GM23248 (cell line): ENCODE results near the gene RALGAPB. TPM values are rescaled to one million over a fixed set of nuclear protein-coding genes. Genes with fewer than 3 reads are reported as not detected.
A peak's percentile ranks its signal among the peaks of the same experiment; 100 is the strongest.

Experiments
- DNase-seq: peaks from one replicate; pipeline ENCODE4 v3.0.0-alpha.2; 2015
- H2AFZ ChIP-seq: fragments of 200-600 bp; sonication (generic); 2 replicates; pipeline ENCODE4 v1.6.1; 2016; ENCODE audit warnings: antibody characterized with exemption
- H3F3A ChIP-seq: fragments of 200-600 bp; sonication (generic); 2 replicates; pipeline ENCODE4 v1.6.1; 2016; ENCODE audit warnings: mild to moderate bottlenecking, antibody characterized with exemption, mixed run types; ENCODE audit not compliant: insufficient read depth
- H3K27ac ChIP-seq: fragments of 200-600 bp; sonication (generic); 2 replicates; pipeline ENCODE4 v1.5.1; 2016; ENCODE audit warnings: mild to moderate bottlenecking
- H3K27me3 ChIP-seq: fragments of 200-600 bp; sonication (generic); replicated peaks from 2 replicates; pipeline ENCODE4 v1.6.1; 2016; ENCODE audit warnings: mild to moderate bottlenecking; ENCODE audit not compliant: insufficient read depth
- H3K36me3 ChIP-seq: fragments of 200-600 bp; sonication (generic); 2 replicates; pipeline ENCODE4 v1.6.1; 2016; ENCODE audit warnings: low read depth, mild to moderate bottlenecking
- H3K4me1 ChIP-seq: fragments of 200-600 bp; sonication (generic); 2 replicates; pipeline ENCODE4 v1.6.1; 2016; ENCODE audit warnings: mild to moderate bottlenecking; ENCODE audit not compliant: insufficient read depth
- H3K4me2 ChIP-seq: fragments of 200-600 bp; sonication (generic); one replicate; pipeline ENCODE4 v1.6.1; 2016; ENCODE audit warnings: mild to moderate bottlenecking; ENCODE audit not compliant: unreplicated experiment
- H3K4me3 ChIP-seq: fragments of 200-600 bp; sonication (generic); 2 replicates; pipeline ENCODE4 v1.5.1; 2016; ENCODE audit warnings: mild to moderate bottlenecking
- H3K79me2 ChIP-seq: fragments of 200-600 bp; sonication (generic); 2 replicates; pipeline ENCODE4 v1.6.1; 2016; ENCODE audit warnings: mild to moderate bottlenecking; ENCODE audit not compliant: insufficient read depth
- H3K9ac ChIP-seq: fragments of 200-600 bp; sonication (generic); 2 replicates; pipeline ENCODE4 v1.6.1; 2016; ENCODE audit warnings: mild to moderate bottlenecking
- H3K9me2 ChIP-seq: fragments of 200-600 bp; sonication (generic); 2 replicates; pipeline ENCODE4 v1.6.1; 2016; ENCODE audit warnings: mixed run types, mild to moderate bottlenecking, moderate library complexity; ENCODE audit not compliant: insufficient read depth
- H3K9me3 ChIP-seq: fragments of 200-600 bp; sonication (generic); one replicate; pipeline ENCODE4 v1.6.1; 2017; ENCODE audit warnings: low read depth
- H4K20me1 ChIP-seq: fragments of 200-600 bp; sonication (generic); 2 replicates; pipeline ENCODE4 v1.6.0; 2016; ENCODE audit not compliant: insufficient read depth
- EZH2 ChIP-seq: fragments of 200-600 bp; sonication (generic); IDR thresholded peaks from 2 replicates; pipeline ENCODE4 v1.6.1; 2018; ENCODE audit warnings: antibody characterized with exemption, mild to moderate bottlenecking; ENCODE audit not compliant: insufficient read depth, poor library complexity, severe bottlenecking
- EZH2phosphoT487 ChIP-seq: fragments of 200-600 bp; sonication (generic); IDR thresholded peaks from 2 replicates; pipeline ENCODE4 v1.6.1; 2018; ENCODE audit warnings: antibody characterized with exemption, moderate library complexity, mild to moderate bottlenecking, low read depth; ENCODE audit not compliant: insufficient read depth
- WGBS, 2 experiments: methylation state at CpG; one replicate each; pipeline ENCODE4 v1.1.6; 2015 to 2017; ENCODE audit warnings: low lambda C conversion rate in 2 of 2, low coverage in 1 of 2; ENCODE audit errors: missing lambda C conversion rate in 2 of 2; 5-methylcytosine and 5-hydroxymethylcytosine counted together
- in situ Hi-C: fragments of 300-500 bp; cut with MboI; formaldehyde crosslinking; loops from 2 replicates; pipeline ENCODE4 v1.15.0; 2020
- polyA plus RNA-seq: library from polyadenylated mRNA; unstranded; fragments of >200 nt; fragmentation: Nextera tagmentation; extraction: Ambion mirVana; gene quantifications from 2 replicates; pipeline ENCODE4 v1.2.1, GENCODE V29; 2016
- total RNA-seq: library from RNA; depleted of rRNA; stranded (reverse); fragments of >200 nt; shearing (Covaris generic); gene quantifications from 2 replicates; pipeline ENCODE4 v1.2.3, GENCODE V29; 2014

The RALGAPB gene
- total and polyA plus RNA-seq, 2 experiments from 2014 or later, result 9.8 to 20.2 TPM

GRCh38 chr20:38603286-38603685 lies 130.6 kb downstream of the RALGAPB start:
- H3K79me2 ChIP-seq, result no peaks in the 10 kb centered on the region
- in situ Hi-C loops, result no loop called here
- no peaks in the 10 kb centered on the region for H4K20me1 ChIP-seq
- no peak overlapping the region for H3K9ac ChIP-seq
- no peak for TF ChIP-seq EZH2
- no peak for TF ChIP-seq EZH2phosphoT487
- no peak overlapping the region for H2AFZ ChIP-seq
- H3K4me3 ChIP-seq, result no peak overlapping the region
- DNase-seq, result no peak
- no peaks in the 10 kb centered on the region for H3K36me3 ChIP-seq
- WGBS, 2 experiments, result 42 to 50% methylated on average over 3 of the region's 3 CpGs
- H3K27ac ChIP-seq, result no peak overlapping the region
- no peak overlapping the region for H3K4me2 ChIP-seq
- no peaks in the 10 kb centered on the region for H3K9me2 ChIP-seq
- H3F3A ChIP-seq, result no peaks in the 10 kb centered on the region
- no peaks in the 10 kb centered on the region for H3K9me3 ChIP-seq
- peaks cover 8% of the 10 kb centered on the region; the same call in 1 of the 2 replicates for H3K4me1 ChIP-seq
- H3K27me3 ChIP-seq, result peaks cover 59% of the 10 kb centered on the region

- Histone ChIP-seq H3K36me3 (no peaks in the 10 kb centered on the region), H3K9me3 (no peaks in the 10 kb centered on the region), H3K9me2 (no peaks in the 10 kb centered on the region), H3K4me3 (no peak overlapping the region), H2AFZ (no peak overlapping the region), H3K79me2 (no peaks in the 10 kb centered on the region), H3K27ac (no peak overlapping the region), H3K9ac (no peak overlapping the region), H3K27me3 (peaks cover 59% of the 10 kb centered on the region), H3F3A (no peaks in the 10 kb centered on the region), H4K20me1 (no peaks in the 10 kb centered on the region), H3K4me1 (peaks cover 8% of the 10 kb centered on the region; the same call in 1 of the 2 replicates), H3K4me2 (no peak overlapping the region)
- TF ChIP-seq EZH2phosphoT487, result no peak
- no peak for TF ChIP-seq EZH2
- in situ Hi-C loops, result no loop called here
- 50 to 67% methylated on average over 4 of the region's 4 CpGs for WGBS, 2 experiments
- DNase-seq, result peak; percentile 21
Measured at GRCh38 chr20:38604873-38605303, 132.2 kb downstream of the RALGAPB start.

- no peak for TF ChIP-seq EZH2phosphoT487
- TF ChIP-seq EZH2, result no peak
- no peak for DNase-seq
- H3K9me2 ChIP-seq, result no peaks in the 10 kb centered on the region
- no peak overlapping the region for H2AFZ ChIP-seq
- no peaks in the 10 kb centered on the region for H4K20me1 ChIP-seq
- in situ Hi-C loops, result no loop called here
- no peaks in the 10 kb centered on the region for H3K79me2 ChIP-seq
- no peaks in the 10 kb centered on the region for H3K9me3 ChIP-seq
- H3K36me3 ChIP-seq, result no peaks in the 10 kb centered on the region
- no peak overlapping the region for H3K4me3 ChIP-seq
- 35 to 47% methylated on average over 12 of the region's 12 CpGs for whole genome bisulfite sequencing, 2 experiments
- no peak overlapping the region for H3K9ac ChIP-seq
- no peak overlapping the region for H3K27ac ChIP-seq
- peaks cover 38% of the 10 kb centered on the region for H3K27me3 ChIP-seq
- H3F3A ChIP-seq, result no peaks in the 10 kb centered on the region
- no peak overlapping the region for H3K4me2 ChIP-seq
- no peaks in the 10 kb centered on the region for H3K4me1 ChIP-seq
Measured at GRCh38 chr20:38607351-38607750, 134.7 kb downstream of the RALGAPB start.

DNA sequence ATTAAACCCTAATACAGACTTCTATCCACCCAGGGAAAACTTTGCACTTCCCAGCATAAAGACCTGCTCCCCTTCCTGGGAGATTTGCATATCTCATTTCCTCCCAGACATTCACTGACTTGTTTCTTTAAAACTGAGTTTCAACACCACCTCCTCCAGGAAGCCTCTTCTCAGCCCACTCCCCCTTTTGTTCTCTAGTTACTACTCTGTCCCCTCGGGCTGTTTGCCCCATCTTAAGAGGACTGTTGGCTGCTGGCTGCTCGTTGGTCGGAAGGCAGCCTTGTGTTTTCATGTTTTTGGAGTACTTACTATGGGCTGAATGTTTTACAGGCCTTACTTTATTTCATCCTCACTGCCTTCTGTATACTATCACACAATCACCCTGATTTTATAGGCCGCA lies 135.5 kb downstream of the RALGAPB start:
- H2AFZ ChIP-seq, result no peak overlapping the region
- H3F3A ChIP-seq, result no peaks in the 10 kb centered on the region
- no peaks in the 10 kb centered on the region for H3K36me3 ChIP-seq
- DNase-seq, result no peak
- no peak overlapping the region for H3K4me3 ChIP-seq
- peaks cover 31% of the 10 kb centered on the region for H3K27me3 ChIP-seq
- H3K79me2 ChIP-seq, result no peaks in the 10 kb centered on the region
- no peaks in the 10 kb centered on the region for H3K4me1 ChIP-seq
- no peaks in the 10 kb centered on the region for H3K9me3 ChIP-seq
- no peak overlapping the region for H3K9ac ChIP-seq
- in situ Hi-C loops, result no loop called here
- H3K27ac ChIP-seq, result no peak overlapping the region
- no peaks in the 10 kb centered on the region for H4K20me1 ChIP-seq
- no peak for TF ChIP-seq EZH2
- TF ChIP-seq EZH2phosphoT487, result no peak
- H3K4me2 ChIP-seq, result no peak overlapping the region
- no peaks in the 10 kb centered on the region for H3K9me2 ChIP-seq
- 34 to 35% methylated on average over 4 of the region's 4 CpGs for WGBS, 2 experiments

DNA sequence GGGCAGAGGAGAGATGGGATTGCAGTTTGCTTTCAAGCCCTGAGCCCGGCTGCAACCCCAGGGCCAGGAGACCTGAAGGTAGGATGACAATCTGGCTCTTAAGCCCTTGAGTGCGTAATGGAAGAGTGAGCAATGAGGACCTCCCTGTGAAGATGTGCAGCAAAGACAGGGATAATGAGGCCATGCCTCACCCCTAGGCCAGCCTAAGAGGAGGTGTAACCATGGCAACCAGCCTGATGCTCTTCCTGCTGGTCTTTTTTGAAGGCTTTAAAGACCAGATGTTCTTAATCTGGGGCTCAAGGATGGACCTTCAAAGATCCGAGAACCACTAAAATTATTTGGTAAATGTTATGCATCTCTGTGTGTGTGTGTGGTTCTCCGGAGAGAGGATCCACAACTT lies 137.2 kb downstream of the RALGAPB start:
- no peaks in the 10 kb centered on the region for H3K9me3 ChIP-seq
- H3K9ac ChIP-seq, result no peak overlapping the region
- H3K27me3 ChIP-seq, result peaks cover 33% of the 10 kb centered on the region
- no peaks in the 10 kb centered on the region for H3K36me3 ChIP-seq
- H3K4me3 ChIP-seq, result no peak overlapping the region
- no peaks in the 10 kb centered on the region for H3K79me2 ChIP-seq
- H3F3A ChIP-seq, result no peaks in the 10 kb centered on the region
- no peak overlapping the region for H3K4me2 ChIP-seq
- H4K20me1 ChIP-seq, result no peaks in the 10 kb centered on the region
- 22 to 27% methylated on average over 4 of the region's 4 CpGs for WGBS, 2 experiments
- in situ Hi-C loops, result no loop called here
- TF ChIP-seq EZH2 (no peak), EZH2phosphoT487 (no peak)
- H3K9me2 ChIP-seq, result no peaks in the 10 kb centered on the region
- H3K4me1 ChIP-seq, result no peaks in the 10 kb centered on the region
- H3K27ac ChIP-seq, result no peak overlapping the region
- no peak overlapping the region for H2AFZ ChIP-seq
- DNase-seq, result peak; percentile 21
